B cell (primary cell): ENCODE results near the gene PEX11B. TPM values are rescaled to one million over a fixed set of nuclear protein-coding genes. Genes with fewer than 3 reads are reported as not detected.
A peak's percentile ranks its signal among the peaks of the same experiment; 100 is the strongest.

Source experiments
- ATAC-seq: fragments of 200-7000 bp; cut with Tn5 transposase; one replicate; pipeline ENCODE4 v1.10.0; 2021; ENCODE audit warnings: low read depth, mild to moderate bottlenecking, moderate number of reproducible peaks, moderate library complexity
- CTCF ChIA-PET: fragments of 350-600 bp; sonication (Branson Sonifier 250); formaldehyde crosslinking; loops from one replicate; lab custom pipeline; 2021; ENCODE audit warnings: antibody characterized with exemption, inconsistent platforms; lab: Charles Lee
- POLR2A ChIA-PET: fragments of 350-600 bp; sonication (Branson Sonifier 250); formaldehyde crosslinking; loops from one replicate; lab custom pipeline; 2021; ENCODE audit warnings: antibody characterized with exemption; lab: Charles Lee
- DNase-seq: peaks from one replicate; pipeline ENCODE4 v3.0.0; 2013
- H2AFZ ChIP-seq: 2 replicates; pipeline ENCODE4 v1.6.1; 2012; ENCODE audit warnings: mild to moderate bottlenecking, low read depth, low read length; ENCODE audit not compliant: insufficient read depth, poor library complexity, severe bottlenecking
- H3K27ac ChIP-seq, 2 donors: 1 replicate in 1 of 2; 2 replicates in 1 of 2; pipeline ENCODE4 v1.5.1; 2012 to 2013; ENCODE audit warnings: low read length in 2 of 2, mild to moderate bottlenecking in 2 of 2, moderate library complexity in 1 of 2
- H3K27me3 ChIP-seq, 4 experiments: fragments of 200-600 bp in 1 of 4; sonication (generic) in 1 of 4; replicated peaks in 1 of 4; 1 replicate in 2 of 4; 2 replicates in 2 of 4; pipeline versions ENCODE4 v1.6.1 to v1.7.0; 2013 to 2016; ENCODE audit warnings: low read length in 3 of 4, mild to moderate bottlenecking in 2 of 4, mixed read lengths in 1 of 4, moderate library complexity in 1 of 4; ENCODE audit not compliant: insufficient read depth in 4 of 4, control insufficient read depth in 3 of 4; ENCODE audit errors: control extremely low read depth in 1 of 4
- H3K36me3 ChIP-seq, 2 experiments: replicated peaks in 1 of 2; 1 replicate in 1 of 2; 2 replicates in 1 of 2; pipeline versions ENCODE4 v1.6.1 to v1.7.1; 2013; ENCODE audit warnings: low read length in 1 of 2; ENCODE audit not compliant: insufficient read depth in 2 of 2, control insufficient read depth in 1 of 2; ENCODE audit errors: control extremely low read depth in 1 of 2, extremely low read depth in 1 of 2
- H3K4me1 ChIP-seq, 2 donors: fragments of 200-600 bp in 1 of 2; sonication (generic) in 1 of 2; 1 replicate in 1 of 2; 2 replicates in 1 of 2; pipeline versions ENCODE4 v1.5.1 to v1.6.1; 2013 to 2017; ENCODE audit warnings: low read length in 2 of 2; ENCODE audit not compliant: control insufficient read depth in 2 of 2, insufficient read depth in 2 of 2
- H3K4me2 ChIP-seq: replicated peaks from 2 replicates; pipeline ENCODE3; 2012; ENCODE audit warnings: mild to moderate bottlenecking, low read depth, low read length; ENCODE audit not compliant: poor library complexity, severe bottlenecking
- H3K4me3 ChIP-seq, 5 experiments: fragments of 200-600 bp in 1 of 5; sonication (generic) in 1 of 5; 1 replicate in 3 of 5; 2 replicates in 2 of 5; pipeline versions ENCODE4 v1.5.1 to v1.7.0; 2011 to 2016; ENCODE audit warnings: low read length in 4 of 5, mild to moderate bottlenecking in 4 of 5, low read depth in 2 of 5, control low read depth in 1 of 5, moderate library complexity in 1 of 5; ENCODE audit not compliant: insufficient read depth in 1 of 5; ENCODE audit errors: control extremely low read depth in 1 of 5, extremely low read depth in 1 of 5
- H3K79me2 ChIP-seq: fragments of 200-600 bp; sonication (generic); one replicate; pipeline ENCODE4 v1.6.0; 2016; ENCODE audit warnings: low read length; ENCODE audit not compliant: control insufficient read depth, insufficient read depth
- H3K9ac ChIP-seq: fragments of 200-600 bp; sonication (generic); 2 replicates; pipeline ENCODE4 v1.6.1; 2017; ENCODE audit warnings: mild to moderate bottlenecking, low read length, moderate library complexity
- H3K9me3 ChIP-seq, 3 donors: one replicate each; pipeline versions ENCODE4 v1.6.1 to v1.7.1; 2013; ENCODE audit warnings: low read length in 2 of 3; ENCODE audit not compliant: control insufficient read depth in 2 of 3, insufficient read depth in 1 of 3; ENCODE audit errors: control extremely low read depth in 1 of 3
- H4K20me1 ChIP-seq: 2 replicates; pipeline ENCODE4 v1.6.0; 2012; ENCODE audit warnings: mild to moderate bottlenecking, low read length; ENCODE audit not compliant: insufficient read depth, control insufficient read depth, poor library complexity, severe bottlenecking
- H3K27ac Mint-ChIP-seq: one replicate; pipeline ENCODE4 v1.8.0; 2021; ENCODE audit warnings: mixed read lengths
- H3K27me3 Mint-ChIP-seq: one replicate; pipeline ENCODE4 v1.8.0; 2021; ENCODE audit warnings: mixed read lengths
- H3K4me1 Mint-ChIP-seq: one replicate; pipeline ENCODE4 v1.8.0; 2021; ENCODE audit warnings: mixed read lengths
- H3K4me3 Mint-ChIP-seq: one replicate; pipeline ENCODE4 v1.8.0; 2021; ENCODE audit warnings: mixed read lengths
- H3K9me3 Mint-ChIP-seq: one replicate; pipeline ENCODE4 v1.8.0; 2022; ENCODE audit warnings: mixed read lengths; ENCODE audit not compliant: insufficient read depth
- EZH2 ChIP-seq: IDR thresholded peaks from 2 replicates; pipeline ENCODE4 v1.6.1; 2012; ENCODE audit warnings: borderline replicate concordance, low read depth, mild to moderate bottlenecking, moderate library complexity, low read length; ENCODE audit not compliant: insufficient read depth, poor library complexity, severe bottlenecking
- WGBS: methylation state at CpG from one replicate; pipeline ENCODE4 v1.1.5; 2013; ENCODE audit warnings: missing lambda C conversion rate; ENCODE audit not compliant: insufficient coverage; 5-methylcytosine and 5-hydroxymethylcytosine counted together
- intact Hi-C: fragments of 100-400 bp; cut with micrococcal nuclease; formaldehyde crosslinking; loops from one replicate; pipeline ENCODE4 v1.10.0; 2022
- polyA plus RNA-seq: library from polyadenylated mRNA; depleted of rRNA; stranded (reverse); fragments of >200 nt; gene quantifications from 2 replicates; pipeline ENCODE4 v1.2.3, GENCODE V29; 2012
- total RNA-seq, 2 donors: library from RNA; stranded (reverse); fragments of 120-200 nt in 1 of 2; gene quantifications; 1 replicate in 1 of 2; 2 replicates in 1 of 2; pipeline versions ENCODE4 v1.2.3 to v1.2.4, GENCODE V29; 2013 to 2022
- TF ChIP-seq, protein P1 (sequence below): fragments of 200-600 bp; IDR thresholded peaks from one replicate; pipeline ENCODE4 v1.8.0; 2022; ENCODE audit warnings: antibody characterized with exemption, mild to moderate bottlenecking

The PEX11B gene
- total and polyA plus RNA-seq, 2 donors (not counting 1 experiment from before 2014, with no cell fraction given) = 16.5 to 48.1 TPM

DNA sequence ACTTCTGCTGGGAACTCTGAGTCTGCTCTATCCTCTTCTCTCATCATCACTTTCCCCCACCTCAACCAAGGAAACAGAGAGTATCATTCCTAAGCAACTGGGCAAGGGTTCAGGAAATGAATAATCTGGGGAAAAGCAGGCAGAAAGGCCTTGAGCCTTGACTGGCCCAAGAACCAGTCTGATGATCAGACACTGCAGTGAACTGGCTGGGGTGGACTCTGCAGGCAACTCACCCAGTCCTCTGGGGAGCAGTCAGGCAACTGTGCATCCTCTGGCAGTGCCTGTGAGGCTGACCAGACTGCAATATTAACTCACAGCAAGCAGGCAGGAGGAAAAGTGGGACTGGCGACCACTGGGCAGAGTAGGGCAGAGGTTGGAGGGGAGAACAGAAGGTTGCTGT is 33.8 kb downstream of the PEX11B start:
- Histone ChIP-seq H3K36me3 (no peaks in the 10 kb centered on the region), H3K9me3 (no peaks in the 10 kb centered on the region), H3K27ac (no peak overlapping the region), H4K20me1 (no peaks in the 10 kb centered on the region), H3K9ac (no peak overlapping the region), H3K4me1 (peaks cover 11 to 12% of the 10 kb centered on the region in 2 donors), H2AFZ (no peak overlapping the region), H3K4me3 (no peak overlapping the region), H3K79me2 (no peaks in the 10 kb centered on the region), H3K4me2 (peak overlapping the region; percentile 90), H3K27me3 (peaks cover 0 to 24% (median 18%) of the 10 kb centered on the region in 4 experiments)
- no peak for TF ChIP-seq EZH2
- TF ChIP-seq, protein P1, sequence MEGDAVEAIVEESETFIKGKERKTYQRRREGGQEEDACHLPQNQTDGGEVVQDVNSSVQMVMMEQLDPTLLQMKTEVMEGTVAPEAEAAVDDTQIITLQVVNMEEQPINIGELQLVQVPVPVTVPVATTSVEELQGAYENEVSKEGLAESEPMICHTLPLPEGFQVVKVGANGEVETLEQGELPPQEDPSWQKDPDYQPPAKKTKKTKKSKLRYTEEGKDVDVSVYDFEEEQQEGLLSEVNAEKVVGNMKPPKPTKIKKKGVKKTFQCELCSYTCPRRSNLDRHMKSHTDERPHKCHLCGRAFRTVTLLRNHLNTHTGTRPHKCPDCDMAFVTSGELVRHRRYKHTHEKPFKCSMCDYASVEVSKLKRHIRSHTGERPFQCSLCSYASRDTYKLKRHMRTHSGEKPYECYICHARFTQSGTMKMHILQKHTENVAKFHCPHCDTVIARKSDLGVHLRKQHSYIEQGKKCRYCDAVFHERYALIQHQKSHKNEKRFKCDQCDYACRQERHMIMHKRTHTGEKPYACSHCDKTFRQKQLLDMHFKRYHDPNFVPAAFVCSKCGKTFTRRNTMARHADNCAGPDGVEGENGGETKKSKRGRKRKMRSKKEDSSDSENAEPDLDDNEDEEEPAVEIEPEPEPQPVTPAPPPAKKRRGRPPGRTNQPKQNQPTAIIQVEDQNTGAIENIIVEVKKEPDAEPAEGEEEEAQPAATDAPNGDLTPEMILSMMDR = no peak
- 100% methylated on average over 1 of the region's 1 CpG for WGBS
- Mint-ChIP-seq H3K9me3 (no peaks in the 10 kb centered on the region), H3K4me3 (peak overlapping the region; percentile 87), H3K27ac (no peak overlapping the region), H3K4me1 (peaks cover 22% of the 10 kb centered on the region), H3K27me3 (peaks cover 29% of the 10 kb centered on the region)
- DNase-seq = no peak
- ChIA-PET POLR2A (interaction anchor here (1.4 to 4.2 kb wide), 2 partner anchors 26 to 39 kb away, joined by 4 to 22 read pairs; partner anchors contain the start of genes NUDT17 and PIAS3), CTCF (interaction anchor here (1.4 to 2.4 kb wide), 3 partner anchors 8 to 39 kb away, joined by 3 to 9 read pairs (median 7); partner anchors contain the start of gene NUDT17)
- intact Hi-C loops = loop anchor here (1.0 to 5.0 kb wide), 3 partner anchors 25 to 37 kb away; partner anchors contain the start of genes NUDT17, PEX11B and PIAS3
- no peak for ATAC-seq

DNA sequence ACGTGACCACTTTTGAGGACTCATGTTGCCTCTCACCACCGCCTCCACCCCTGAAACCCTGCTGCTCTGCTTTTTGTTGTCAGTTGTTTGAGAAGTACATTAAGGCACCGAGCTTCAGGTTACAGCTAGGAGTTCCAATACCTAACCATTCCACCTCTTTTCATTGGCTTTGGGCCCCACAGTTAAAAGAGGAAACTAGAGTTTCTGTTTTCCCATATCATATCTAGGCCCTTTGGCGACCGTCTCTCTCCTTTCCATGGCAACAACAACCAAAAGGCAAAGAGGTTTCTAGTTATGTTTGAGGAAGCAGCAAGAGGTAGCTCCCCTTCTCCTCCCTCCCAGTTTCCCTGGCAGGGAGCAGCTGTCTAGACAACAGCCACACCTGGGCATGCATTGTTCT is 38.7 kb downstream of the PEX11B start:
- ChIA-PET POLR2A (interaction anchor here (1.4 kb wide), 1 partner anchor 21 kb away, joined by 9 read pairs; the partner anchor contains the start of gene PIAS3), CTCF (interaction anchor here (1.3 to 1.6 kb wide), 4 partner anchors 10 to 33 kb away, joined by 3 to 6 read pairs (median 4); partner anchors contain the start of gene PIAS3)
- Mint-ChIP-seq H3K4me3 (no peak overlapping the region), H3K27me3 (peaks cover 34% of the 10 kb centered on the region), H3K9me3 (no peaks in the 10 kb centered on the region), H3K27ac (no peak overlapping the region), H3K4me1 (peaks cover 6% of the 10 kb centered on the region)
- Histone ChIP-seq H3K27ac (no peak overlapping the region), H3K4me1 (no peaks in the 10 kb centered on the region), H4K20me1 (no peaks in the 10 kb centered on the region), H3K36me3 (no peaks in the 10 kb centered on the region), H3K4me3 (no peak overlapping the region), H3K9ac (no peak overlapping the region), H2AFZ (no peak overlapping the region), H3K79me2 (no peaks in the 10 kb centered on the region), H3K9me3 (no peaks in the 10 kb centered on the region), H3K4me2 (no peak overlapping the region), H3K27me3 (peaks cover 0 to 30% (median 14%) of the 10 kb centered on the region in 4 experiments)
- intact Hi-C loops = no loop called here
- no peak for DNase-seq
- no peak for TF ChIP-seq EZH2
- TF ChIP-seq, protein P1 = no peak
- WGBS = 100% methylated on average over 1 of the region's 5 CpGs
- ATAC-seq = no peak
